Stimulated activated CD4-positive, alpha-beta T cell treated with anti-CD3 and anti-CD28 coated beads, Interleukin-12 subunit alpha, Interleukin-12 subunit beta, amount 100 ng/mL, for 48 hours (primary cell): ENCODE measurements around the gene BABAM2.

Experiments used
- DNase-seq, 3 donors: peaks; one replicate each; pipeline ENCODE4 v3.0.0-alpha.2; 2020; ENCODE audit warnings: low read depth in 2 of 3, low spot score in 1 of 3

The BABAM2 gene

DNA sequence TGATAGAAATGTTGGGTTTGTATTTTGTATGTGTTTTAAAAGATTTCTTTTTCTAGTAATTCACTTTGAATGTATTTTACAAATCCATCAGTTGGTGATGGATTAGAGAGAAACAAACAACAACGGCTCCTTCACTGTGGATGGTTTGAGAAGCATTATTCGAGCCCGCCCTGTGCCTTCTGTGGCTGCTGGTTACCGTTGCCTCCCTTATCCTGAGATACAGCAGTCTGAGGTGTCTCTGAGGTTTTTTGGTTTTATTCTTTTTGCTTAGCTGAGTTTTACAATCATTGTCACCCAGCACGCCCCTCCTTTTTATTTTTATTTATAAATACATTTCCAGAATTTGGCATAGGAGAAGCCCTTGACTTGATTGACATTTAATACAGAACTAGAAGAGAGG lies 168.3 kb downstream of the BABAM2 start:
- no peak for DNase-seq

DNA sequence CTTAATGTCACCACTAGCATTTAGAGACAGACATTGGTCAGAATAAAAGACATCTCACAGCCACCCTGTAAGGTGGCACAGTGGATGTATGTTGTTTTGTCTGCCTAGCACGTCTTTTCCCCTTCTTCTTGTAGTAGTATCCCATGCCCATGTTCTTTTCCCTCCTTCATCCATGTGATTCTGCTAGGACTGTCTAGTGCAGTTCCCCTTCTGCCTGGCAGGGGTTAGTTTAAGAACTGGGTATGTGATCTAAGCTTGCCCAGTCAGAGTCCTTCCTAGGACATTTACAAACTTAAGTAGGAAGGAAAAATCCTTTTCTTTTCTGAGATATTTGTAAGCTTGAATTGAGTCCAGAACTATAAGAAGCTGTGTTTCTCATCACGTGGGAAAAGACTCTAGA lies 172.3 kb downstream of the BABAM2 start:
- no peak for DNase-seq

DNA sequence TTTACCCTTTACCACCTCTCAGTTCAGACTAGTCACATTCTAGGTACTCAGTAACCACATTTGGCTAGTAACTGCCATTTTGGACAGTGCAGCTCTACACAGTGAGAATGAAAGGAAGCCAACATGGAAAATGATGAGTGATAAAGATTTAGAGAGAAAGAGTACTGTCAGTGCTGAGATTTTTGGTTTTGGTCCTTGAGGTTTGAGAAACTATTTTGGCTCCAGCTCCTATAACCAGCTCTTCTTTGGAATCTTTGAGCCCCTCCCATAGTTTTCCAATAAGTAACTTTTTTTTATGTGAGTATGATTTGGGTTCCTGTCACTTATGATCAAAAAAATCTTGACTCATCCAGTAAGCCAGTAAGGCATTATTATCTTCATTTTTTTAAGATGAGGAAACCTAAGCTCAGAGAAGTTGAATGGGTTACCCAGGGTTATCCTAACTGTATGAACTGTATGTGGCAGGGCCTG lies 173.0 kb downstream of the BABAM2 start:
- no peak for DNase-seq

DNA sequence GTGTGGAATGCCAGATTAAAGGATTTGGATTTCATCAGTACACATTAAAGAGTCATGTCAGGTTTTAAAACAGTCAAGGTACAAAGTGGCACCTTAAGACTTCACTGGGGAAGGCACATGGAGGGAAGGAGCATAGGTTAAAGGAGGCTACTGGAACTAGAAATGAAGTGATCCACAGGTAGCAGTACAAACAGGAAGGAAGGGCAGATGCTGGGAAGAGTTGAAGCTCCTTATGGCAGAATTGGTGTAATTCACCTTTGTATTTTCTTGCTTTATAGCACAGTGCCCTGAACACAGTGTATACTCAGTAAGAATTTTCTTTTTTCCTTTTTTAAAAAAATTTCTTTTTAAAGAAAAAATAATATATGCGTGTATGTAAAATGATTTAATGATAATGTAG lies 177.1 kb downstream of the BABAM2 start:
- DNase-seq, result no peak

DNA sequence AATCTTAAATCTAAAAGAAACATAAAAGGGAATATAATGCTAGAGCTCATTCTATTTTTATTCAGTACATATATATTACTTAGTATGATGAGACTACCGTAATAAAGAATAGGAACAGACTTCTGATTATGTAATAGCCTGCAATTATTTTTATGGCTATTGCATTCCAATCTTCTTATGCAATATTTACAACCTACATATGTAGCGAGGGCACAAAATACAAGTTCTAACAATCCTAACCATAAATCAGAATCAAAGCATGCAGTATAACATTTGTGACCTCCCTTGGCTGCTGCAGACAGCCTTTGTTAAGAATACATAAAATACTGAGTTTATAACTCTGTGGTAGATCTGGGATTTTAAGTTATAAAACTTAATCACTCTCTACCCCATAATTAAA lies 177.6 kb downstream of the BABAM2 start:
- no peak for DNase-seq

DNA sequence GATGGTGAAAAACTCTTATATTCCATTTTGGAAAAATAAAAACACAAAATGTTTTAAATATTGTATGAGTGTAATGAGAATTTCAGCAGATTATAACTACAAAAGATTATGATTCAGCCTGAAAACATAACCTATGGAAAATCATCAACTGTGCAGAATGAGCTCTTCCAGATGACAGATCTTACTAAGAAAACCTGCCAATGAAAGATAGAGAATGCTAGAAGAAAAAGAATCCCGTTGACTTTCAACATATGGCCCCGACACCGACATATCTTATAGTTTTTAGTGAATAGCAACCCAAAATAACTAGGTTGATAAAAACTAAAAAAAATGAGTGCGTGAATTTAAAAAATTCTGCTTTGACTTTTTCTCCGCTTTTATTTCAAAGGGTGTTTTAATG lies 178.0 kb downstream of the BABAM2 start:
- no peak for DNase-seq

DNA sequence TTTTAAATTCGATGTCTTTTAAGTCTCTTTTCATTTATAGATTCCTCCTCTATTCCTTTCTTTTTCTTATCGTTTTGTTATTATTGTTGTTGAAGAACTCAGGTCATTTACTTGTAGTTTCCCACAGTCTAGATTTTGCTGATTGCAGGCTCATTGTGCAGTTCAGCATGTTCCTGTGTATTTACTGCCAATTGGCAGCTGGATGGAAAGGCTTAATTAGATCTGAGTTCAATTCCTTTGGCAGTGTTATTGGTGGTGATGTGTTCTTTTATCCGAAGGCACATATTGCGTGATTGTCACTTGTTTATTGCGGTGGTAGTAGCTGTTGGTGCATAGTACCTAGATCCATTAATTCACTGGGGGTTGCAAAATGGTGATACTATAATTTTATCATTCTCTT lies 180.7 kb downstream of the BABAM2 start:
- DNase-seq, result no peak

DNA sequence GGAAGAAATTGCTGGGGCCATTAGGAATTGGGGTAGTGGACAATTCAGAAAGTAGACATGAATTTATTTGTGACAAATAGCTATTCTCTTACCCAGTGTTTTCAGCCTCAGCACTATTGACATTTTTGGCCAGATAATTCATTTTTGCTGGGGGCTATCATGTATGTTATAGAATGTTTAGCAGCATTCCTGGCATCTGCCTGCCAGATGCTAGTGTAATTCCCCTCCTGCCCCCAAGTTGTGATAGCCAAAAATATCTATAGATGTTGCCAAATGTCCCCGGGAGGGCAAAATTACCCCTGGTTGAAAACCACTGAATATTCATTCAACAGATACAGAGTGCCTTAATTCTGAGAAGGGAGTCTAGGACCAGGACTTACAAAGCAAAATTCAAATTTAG lies 183.6 kb downstream of the BABAM2 start:
- DNase-seq, result no peak

DNA sequence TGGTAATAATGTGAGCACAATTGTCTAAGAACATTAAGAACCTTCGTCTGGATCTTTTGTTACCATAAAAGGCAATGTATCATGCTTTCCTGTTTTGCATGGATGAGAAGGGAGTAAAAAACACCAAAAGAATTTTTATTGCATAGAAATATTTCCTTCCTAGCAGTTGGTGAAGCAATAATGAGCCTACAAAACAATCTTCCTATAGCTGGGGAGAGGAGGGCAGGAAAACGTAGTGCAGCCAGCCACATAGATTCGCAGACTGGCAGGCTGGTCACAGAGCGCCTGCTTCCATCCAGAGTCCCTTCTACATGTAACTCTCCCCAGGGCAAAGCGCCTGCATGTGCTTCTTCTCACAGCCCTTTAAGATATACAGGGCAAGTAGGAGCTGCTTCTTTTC lies 190.4 kb downstream of the BABAM2 start:
- DNase-seq, result no peak

DNA sequence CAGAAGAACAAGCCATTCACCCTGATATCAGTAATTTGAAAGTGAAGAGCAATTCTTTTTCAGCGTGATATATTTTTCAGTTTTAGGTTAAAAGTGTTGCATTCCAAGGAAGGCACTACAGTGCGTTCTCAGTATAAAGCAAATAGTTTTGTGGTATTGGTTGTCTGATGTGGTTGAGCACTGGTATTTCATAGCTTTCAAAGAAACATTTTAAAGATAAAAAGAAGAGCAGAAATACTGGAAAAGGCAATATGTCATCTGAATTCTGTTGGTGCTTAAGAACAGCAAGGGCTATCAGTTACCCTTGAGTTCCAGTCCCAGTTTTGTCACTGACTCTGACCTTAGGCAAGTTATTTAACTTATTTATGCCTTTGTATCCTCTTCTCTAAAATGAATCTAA lies 191.6 kb downstream of the BABAM2 start:
- no peak for DNase-seq

DNA sequence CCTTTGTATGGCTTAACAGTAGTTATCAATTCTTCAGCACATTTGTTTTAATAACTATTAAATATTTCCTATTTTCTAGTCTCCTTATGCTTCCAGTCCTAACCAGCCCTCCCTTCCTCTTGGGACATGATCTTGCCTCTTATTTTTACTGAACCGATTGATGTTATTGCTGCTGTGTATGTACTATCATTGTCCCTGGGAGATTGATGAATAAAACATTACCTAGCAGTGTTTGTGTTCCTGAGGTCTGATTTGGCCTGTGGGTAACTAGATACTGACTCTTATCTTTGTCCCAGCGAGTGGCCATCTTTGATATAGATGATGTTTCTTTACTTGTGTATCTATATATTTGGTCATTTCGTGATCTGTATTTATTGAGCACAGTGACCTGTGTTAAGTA lies 192.9 kb downstream of the BABAM2 start:
- no peak for DNase-seq

DNA sequence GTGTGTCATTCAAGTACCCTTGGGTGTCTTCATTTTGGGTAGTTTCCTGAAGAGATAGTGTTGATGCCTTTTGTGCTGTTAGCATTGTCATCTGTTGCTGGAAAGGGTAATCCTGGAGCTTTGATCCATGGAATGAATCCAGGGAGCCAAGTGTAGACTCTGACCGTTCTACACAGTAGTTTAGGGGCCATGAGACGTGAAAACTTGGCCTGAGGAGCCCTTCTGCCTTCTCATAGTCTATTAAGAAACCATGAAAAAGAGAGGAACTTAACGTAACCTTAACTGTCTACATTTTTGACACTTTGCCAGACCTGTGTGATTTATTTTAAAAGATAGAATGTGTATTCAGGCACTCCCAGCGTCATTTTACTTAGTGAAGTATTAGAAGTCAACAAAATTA lies 194.0 kb downstream of the BABAM2 start:
- DNase-seq, result no peak

DNA sequence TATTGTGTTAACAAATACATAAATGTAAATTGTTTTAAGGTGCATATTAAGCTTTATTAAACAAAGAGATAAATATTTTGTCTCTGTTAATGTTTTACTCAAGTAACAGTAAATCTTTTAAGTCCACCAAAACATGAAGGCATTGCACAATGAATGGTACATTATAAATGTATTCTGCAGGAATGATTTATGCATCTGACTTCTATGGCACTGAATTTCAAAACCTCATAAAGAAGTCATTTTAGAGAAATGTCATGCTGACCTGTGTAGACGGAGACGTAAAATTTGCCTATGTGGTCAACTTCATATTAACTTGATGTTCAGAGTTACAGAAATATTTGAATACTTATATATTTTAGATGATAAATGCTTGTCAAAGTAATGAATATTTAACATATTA lies 194.7 kb downstream of the BABAM2 start:
- DNase-seq, result no peak

DNA sequence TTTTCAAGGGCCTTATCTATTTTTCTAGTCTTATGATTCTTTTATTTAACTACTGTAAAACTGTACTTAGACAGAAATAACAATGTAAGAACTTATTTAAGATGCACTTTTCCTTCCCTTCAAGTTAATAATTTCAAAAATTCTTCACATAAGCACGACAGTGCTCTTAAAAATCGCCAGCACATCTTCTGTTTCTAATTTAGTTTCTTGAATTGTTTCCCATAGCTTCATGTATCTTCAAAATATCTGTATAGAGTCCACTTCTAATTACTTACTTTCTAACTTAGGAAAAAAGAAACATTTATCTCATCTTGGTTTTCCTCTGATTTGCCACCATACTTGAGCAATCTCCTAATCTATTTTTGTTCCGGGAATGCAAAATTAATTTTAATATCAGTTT lies 196.1 kb downstream of the BABAM2 start:
- no peak for DNase-seq

DNA sequence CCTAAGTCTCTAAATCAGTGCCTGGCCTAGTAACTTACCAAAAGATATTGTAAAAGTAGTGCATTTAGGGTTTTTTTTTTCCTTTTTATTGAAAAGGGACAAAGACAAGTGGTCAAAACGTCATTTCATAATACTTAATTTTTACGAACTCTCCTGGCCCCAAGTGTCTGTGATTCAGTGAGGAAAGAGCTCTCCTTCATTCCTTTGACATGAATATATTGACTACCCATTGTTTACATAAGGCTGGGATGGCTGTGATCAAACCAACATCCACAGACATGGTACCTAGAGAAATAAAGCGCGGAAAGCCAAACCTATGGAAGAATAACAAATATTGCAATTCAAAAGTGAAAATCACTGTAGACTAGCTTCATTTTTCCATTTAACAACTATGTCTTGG lies 198.4 kb downstream of the BABAM2 start:
- no peak for DNase-seq

DNA sequence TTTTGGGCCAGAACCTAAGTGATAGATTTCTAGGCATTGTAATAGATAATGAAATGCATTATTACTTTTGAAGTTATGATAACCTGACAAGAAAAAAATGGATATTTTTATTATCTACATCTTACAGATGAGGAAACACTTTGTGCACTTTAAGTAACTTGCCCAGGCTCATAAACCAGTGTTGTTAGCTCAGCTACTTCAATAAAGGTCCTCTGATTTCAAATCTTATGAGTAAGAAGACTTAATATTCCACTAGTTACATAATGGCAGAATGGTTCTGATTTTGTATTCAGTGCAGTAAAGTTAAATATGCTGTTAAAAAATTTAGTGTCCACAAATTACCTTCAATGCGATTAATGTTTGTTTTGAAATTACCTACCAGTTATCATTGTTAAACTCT lies 199.0 kb downstream of the BABAM2 start:
- no peak for DNase-seq

DNA sequence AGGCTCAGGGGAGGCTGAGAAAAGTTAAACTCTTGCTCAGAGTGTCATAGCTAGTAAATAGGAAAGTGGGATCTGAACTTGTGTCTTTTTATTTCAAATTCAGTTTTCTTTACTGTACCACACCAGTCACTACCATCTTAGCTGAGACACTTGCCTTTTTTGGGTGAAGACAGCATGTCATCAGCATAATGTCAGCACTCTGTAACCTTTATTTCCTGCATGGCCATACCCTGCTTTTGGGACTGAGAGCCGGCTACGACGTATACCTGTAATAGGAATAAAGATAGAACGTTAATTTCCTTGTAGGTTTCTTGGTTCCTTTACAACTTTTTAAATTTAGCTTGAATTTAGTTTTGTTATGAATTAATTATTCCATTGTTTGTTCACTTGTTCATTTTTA lies 202.8 kb downstream of the BABAM2 start:
- DNase-seq, result no peak

DNA sequence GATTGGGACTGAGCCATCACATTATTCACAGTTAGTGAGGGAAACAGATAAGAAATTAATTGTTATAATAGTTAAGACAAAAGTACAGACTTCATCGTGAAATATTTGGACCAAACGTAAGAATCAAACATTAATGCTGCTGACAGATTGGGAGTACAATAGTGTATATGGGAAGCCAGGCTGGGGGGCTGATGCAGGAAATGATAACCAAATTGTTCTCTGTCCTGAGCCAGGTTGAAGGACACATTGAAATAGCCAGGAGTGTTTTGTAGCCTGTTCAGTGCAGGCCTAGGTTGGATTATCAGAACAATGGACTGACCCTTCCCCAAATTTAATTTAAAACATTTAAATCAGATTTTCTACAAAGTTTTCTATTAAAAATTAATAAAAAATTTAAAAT lies 203.2 kb downstream of the BABAM2 start:
- DNase-seq, result no peak

DNA sequence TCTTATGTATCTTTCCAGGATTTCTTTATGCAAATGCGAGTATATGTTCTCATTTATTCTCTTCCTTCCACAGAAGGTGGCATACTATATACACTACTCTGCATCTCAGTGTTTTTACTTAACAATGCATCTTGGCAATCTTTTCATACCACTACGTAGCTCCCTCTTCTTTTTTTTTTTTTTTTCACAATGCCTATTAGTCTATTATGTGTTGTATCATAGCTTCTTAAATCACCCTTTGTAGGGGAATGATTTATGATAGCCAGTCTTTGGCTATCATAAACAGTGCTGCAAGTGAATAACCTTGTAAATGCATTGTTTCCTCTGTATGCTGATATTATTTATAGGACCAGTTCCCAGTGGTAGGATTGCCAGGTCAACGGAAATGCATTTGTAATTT lies 204.2 kb downstream of the BABAM2 start:
- no peak for DNase-seq

DNA sequence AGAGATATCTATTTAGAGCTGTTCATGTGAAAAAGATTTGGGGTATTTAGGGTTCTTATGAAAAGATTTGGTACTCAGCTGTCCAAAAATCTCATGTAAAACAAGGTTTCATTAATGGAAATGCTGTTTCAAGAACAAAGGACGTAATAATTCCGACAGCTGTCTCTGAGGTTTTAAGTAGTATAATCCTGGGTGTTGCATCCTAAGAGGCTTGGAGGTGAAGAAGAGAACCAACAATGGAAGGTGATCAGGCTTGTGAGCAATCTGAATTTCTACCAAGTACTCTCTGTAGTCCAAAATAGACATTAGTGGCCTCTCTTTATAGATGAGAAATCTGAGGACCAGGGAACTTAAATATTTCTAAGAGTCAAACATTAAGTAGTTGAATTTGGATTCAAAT lies 205.1 kb downstream of the BABAM2 start:
- no peak for DNase-seq

DNA sequence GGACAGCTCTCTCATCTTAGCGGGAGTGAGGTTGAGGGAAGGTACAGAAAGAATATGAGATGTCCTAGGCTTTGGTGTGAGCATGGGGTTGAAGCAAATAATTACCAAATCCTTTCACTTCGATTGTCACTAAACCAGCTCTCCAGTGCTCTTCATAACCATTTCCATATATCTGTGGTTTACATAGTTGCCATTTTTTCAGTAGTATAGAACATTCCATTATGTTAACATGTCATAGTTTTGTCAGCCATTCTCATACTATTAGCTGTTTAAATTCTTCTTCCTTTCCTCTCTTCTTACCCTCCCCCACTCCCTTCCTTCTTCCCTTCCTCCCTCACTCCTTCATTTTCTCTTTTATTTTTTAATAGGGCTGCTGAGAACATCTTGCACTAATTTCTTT lies 205.9 kb downstream of the BABAM2 start:
- DNase-seq, result no peak

DNA sequence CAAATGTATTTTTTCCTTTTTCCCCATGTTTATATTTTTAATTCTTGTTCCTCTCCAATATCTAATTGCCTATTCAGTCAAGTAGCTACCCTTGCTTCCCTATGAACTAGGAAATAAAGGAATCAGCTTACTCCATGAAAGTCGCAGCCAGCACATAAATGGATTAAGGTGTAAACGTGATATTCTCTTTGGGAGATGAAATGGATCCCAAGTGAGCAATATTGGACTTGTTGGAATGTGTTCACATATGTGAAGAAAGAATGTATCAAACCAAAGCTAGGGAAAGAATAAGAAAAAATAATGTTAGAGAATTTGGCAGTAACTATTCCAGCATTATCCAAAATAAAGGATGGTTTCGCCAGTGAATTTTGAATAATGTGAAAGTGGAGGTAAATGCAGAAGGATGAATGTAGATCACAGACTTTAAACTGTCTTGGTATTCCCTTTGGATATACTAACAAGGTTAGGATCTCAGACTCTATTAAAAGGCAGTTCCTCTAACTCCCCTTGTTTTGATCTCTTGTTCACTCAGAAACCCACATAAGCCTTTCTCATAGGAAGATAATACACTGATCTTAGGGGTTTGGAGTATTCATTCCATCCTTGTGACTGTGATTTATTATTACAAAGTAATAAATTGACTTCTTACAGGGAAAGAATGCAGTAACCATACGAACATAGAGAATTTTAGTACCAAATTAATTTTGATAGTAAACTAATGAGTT lies 208.1 kb downstream of the BABAM2 start:
- DNase-seq, result no peak

DNA sequence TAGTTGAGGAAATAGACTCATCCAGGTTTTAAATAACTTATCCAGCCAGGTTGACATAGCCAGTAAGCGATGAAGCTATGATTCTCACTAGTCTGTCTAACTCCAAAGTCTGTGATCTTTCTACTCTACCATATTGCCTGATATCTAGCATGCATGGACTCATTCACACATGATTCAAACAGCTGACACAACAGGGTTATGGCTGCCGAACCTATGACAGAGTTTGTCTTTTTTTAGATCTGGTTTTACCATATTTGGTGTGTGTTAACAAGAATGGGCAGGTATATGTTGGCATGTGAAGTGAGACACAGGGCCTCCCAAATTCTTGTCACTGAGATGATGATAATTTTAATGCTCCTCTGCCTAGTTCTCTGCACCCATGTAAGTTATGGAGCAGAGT lies 210.6 kb downstream of the BABAM2 start:
- no peak for DNase-seq

DNA sequence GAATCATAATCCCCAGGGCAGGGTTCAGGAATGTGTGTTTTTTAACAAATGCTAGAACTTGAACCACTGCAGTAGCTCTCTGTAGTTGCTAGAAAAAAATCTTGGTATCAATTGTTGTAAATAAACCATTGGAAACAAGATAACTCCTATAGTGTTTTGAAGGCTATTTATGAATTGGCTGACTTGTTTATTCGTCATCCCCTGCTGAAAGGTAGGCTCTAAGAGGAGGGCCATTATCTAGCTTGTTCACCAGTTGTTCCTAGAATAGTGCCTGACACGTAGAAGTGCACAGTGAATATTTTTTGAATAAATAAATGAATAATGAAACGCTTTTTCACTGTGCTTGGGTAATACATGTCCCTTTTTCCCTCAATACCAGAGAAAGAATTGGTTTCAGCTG lies 211.4 kb downstream of the BABAM2 start:
- DNase-seq, result no peak
